ENCODE measurements around the gene FBXL4.

- TF ChIP-seq CTCF (IDR thresholded peaks at IDR 0.05) (no peak), POLR2A (IDR thresholded peaks at IDR 0.05) (no peak)
These were observed 113.4 kb downstream of the FBXL4 start, which contains the start of gene POU3F2 for GRCh38 chr6:98834060-98835031.

All from testis (tissue), 2 donors.